H1 (cell line): Measurements from ENCODE around the gene FARSB. TPM values are rescaled to one million over a fixed set of nuclear protein-coding genes. Genes with fewer than 3 reads are reported as not detected.

Experiments used
- E2F6 ChIP-seq: IDR thresholded peaks from 2 replicates; pipeline ENCODE4 v1.6.1; 2012; ENCODE audit warnings: inconsistent platforms
- KDM5A ChIP-seq: fragments of 200-600 bp; IDR thresholded peaks from 2 replicates; pipeline ENCODE4 v1.7.1; 2012; ENCODE audit warnings: mild to moderate bottlenecking, low read length, inconsistent platforms, mixed read lengths
- TCF12 ChIP-seq: IDR thresholded peaks from 2 replicates; pipeline ENCODE4 v1.6.1; 2011; ENCODE audit warnings: low read depth, mild to moderate bottlenecking, low read length
- polyA plus RNA-seq, 7 experiments: library from polyadenylated mRNA; depleted of rRNA in 3 of 7; stranded (reverse) in 5 of 7; unstranded in 2 of 7; fragments of >200 nt in 5 of 7; fragments of 200-250 nt in 2 of 7; gene quantifications; 1 replicate in 5 of 7; 2 replicates in 1 of 7; 4 replicates in 1 of 7; pipeline versions ENCODE4 v1.2.1 to v1.2.3, GENCODE V29; 2011 to 2013; ENCODE audit warnings: missing spikeins in 2 of 7, mixed read lengths in 2 of 7
- total RNA-seq: library from RNA; stranded (reverse); fragmentation: NEBNext Ultra II Directional; extraction: Animal tissue kit (Norgen Biotek cat#: 25700); gene quantifications from 2 replicates; pipeline ENCODE4 v1.2.1, GENCODE V29; 2021

The FARSB gene
- total and polyA plus RNA-seq, 2 of the 8 experiments (the other 6 are each of a cell fraction or from before 2014, with no cell fraction given), result 21.0 to 37.9 TPM

- no peak for TF ChIP-seq E2F6
- no peak for TF ChIP-seq TCF12
- TF ChIP-seq KDM5A, result no peak
- TF ChIP-seq, all 59 proteins: peak for 0
Measured at GRCh38 chr2:222568865-222569264, 87.0 kb downstream of the FARSB start (continued).
